GM12878 (cell line): ENCODE data around the gene STX10.

Experiments used
- EZH2 ChIP-seq: IDR thresholded peaks from 2 replicates; pipeline ENCODE4 v1.6.1; 2012; ENCODE audit warnings: low read depth, mild to moderate bottlenecking, control low read depth, inconsistent platforms, low read length, borderline replicate concordance; ENCODE audit not compliant: control insufficient read depth
- HCFC1 ChIP-seq: fragments of 150-350 bp; IDR thresholded peaks from 2 replicates; pipeline ENCODE4 v1.6.1; 2014; ENCODE audit warnings: low read length
- HDGF ChIP-seq: fragments of 450-650 bp; IDR thresholded peaks from 2 replicates; pipeline ENCODE4 v1.6.1; 2016; ENCODE audit warnings: antibody characterized with exemption
- TF ChIP-seq, protein P1 (sequence below): IDR thresholded peaks from 2 replicates; pipeline ENCODE4 v1.6.1; 2012; ENCODE audit warnings: mild to moderate bottlenecking, low read depth, low read length

DNA sequence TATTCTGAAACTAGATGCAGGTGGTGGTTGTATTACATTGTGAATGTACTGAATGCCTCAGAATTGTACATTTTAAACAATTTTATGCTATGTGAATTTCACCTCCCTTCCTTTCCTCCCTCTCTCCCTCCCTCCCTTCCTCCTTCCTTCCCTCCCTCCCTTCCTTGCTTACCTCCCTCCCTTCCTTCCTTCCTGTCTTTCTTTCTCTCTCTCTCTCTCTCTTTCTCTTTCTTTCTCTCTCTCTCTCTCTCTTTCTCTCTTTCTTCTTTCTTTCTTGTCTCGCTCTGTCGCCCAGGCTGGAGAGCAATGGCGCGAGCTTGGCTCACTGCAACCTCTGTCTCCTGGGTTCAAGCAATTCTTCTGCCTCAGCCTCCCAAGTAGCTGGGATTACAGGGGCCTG is 37.2 kb upstream of the STX10 start:
- TF ChIP-seq HDGF, result no peak
- TF ChIP-seq HCFC1, result no peak
- TF ChIP-seq EZH2, result no peak
- TF ChIP-seq, protein P1, sequence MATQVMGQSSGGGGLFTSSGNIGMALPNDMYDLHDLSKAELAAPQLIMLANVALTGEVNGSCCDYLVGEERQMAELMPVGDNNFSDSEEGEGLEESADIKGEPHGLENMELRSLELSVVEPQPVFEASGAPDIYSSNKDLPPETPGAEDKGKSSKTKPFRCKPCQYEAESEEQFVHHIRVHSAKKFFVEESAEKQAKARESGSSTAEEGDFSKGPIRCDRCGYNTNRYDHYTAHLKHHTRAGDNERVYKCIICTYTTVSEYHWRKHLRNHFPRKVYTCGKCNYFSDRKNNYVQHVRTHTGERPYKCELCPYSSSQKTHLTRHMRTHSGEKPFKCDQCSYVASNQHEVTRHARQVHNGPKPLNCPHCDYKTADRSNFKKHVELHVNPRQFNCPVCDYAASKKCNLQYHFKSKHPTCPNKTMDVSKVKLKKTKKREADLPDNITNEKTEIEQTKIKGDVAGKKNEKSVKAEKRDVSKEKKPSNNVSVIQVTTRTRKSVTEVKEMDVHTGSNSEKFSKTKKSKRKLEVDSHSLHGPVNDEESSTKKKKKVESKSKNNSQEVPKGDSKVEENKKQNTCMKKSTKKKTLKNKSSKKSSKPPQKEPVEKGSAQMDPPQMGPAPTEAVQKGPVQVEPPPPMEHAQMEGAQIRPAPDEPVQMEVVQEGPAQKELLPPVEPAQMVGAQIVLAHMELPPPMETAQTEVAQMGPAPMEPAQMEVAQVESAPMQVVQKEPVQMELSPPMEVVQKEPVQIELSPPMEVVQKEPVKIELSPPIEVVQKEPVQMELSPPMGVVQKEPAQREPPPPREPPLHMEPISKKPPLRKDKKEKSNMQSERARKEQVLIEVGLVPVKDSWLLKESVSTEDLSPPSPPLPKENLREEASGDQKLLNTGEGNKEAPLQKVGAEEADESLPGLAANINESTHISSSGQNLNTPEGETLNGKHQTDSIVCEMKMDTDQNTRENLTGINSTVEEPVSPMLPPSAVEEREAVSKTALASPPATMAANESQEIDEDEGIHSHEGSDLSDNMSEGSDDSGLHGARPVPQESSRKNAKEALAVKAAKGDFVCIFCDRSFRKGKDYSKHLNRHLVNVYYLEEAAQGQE, result no peak
